ENCODE results near the gene EHD4. TPM values are rescaled to one million over a fixed set of nuclear protein-coding genes. Genes with fewer than 3 reads are reported as not detected.

The EHD4 gene
- total RNA-seq, 1 donor from 2014 or later = 20.9 TPM

GRCh38 chr15:41933326-41933725 is 39.0 kb downstream of the EHD4 start:
- Mint-ChIP-seq H3K4me3 (ENCODE audit: unreplicated experiment) (no peak overlapping the region), H3K4me1 (ENCODE audit: unreplicated experiment) (peaks cover 77% of the 10 kb centered on the region), H3K27ac (ENCODE audit: unreplicated experiment) (no peak overlapping the region)

GRCh38 chr15:41932511-41933289 is 39.7 kb downstream of the EHD4 start:
- Mint-ChIP-seq H3K9me3 (ENCODE audit: unreplicated experiment) (no peaks in the 10 kb centered on the region), H3K36me3 (ENCODE audit: unreplicated experiment) (peaks cover 9% of the 10 kb centered on the region), H3K27me3 (ENCODE audit: unreplicated experiment) (no peaks in the 10 kb centered on the region), H3K27ac (ENCODE audit: unreplicated experiment) (no peak overlapping the region), H3K4me1 (ENCODE audit: unreplicated experiment) (peaks cover 83% of the 10 kb centered on the region), H3K4me3 (ENCODE audit: unreplicated experiment) (no peak overlapping the region)
- TF ChIP-seq, protein P1, sequence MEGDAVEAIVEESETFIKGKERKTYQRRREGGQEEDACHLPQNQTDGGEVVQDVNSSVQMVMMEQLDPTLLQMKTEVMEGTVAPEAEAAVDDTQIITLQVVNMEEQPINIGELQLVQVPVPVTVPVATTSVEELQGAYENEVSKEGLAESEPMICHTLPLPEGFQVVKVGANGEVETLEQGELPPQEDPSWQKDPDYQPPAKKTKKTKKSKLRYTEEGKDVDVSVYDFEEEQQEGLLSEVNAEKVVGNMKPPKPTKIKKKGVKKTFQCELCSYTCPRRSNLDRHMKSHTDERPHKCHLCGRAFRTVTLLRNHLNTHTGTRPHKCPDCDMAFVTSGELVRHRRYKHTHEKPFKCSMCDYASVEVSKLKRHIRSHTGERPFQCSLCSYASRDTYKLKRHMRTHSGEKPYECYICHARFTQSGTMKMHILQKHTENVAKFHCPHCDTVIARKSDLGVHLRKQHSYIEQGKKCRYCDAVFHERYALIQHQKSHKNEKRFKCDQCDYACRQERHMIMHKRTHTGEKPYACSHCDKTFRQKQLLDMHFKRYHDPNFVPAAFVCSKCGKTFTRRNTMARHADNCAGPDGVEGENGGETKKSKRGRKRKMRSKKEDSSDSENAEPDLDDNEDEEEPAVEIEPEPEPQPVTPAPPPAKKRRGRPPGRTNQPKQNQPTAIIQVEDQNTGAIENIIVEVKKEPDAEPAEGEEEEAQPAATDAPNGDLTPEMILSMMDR (IDR thresholded peaks at IDR 0.05) = no peak
- DNase-seq (ENCODE audit: extremely low spot score, unreplicated experiment) = no peak

More at GRCh38 chr15:41933326-41933725, 39.0 kb downstream of the EHD4 start:
- TF ChIP-seq, protein P1 (IDR thresholded peaks at IDR 0.05) = no peak
- H3K27me3 Mint-ChIP-seq (ENCODE audit: unreplicated experiment) = no peaks in the 10 kb centered on the region
- no peak for DNase-seq (ENCODE audit: extremely low spot score, unreplicated experiment)
- no peaks in the 10 kb centered on the region for H3K9me3 Mint-ChIP-seq (ENCODE audit: unreplicated experiment)
- H3K36me3 Mint-ChIP-seq (ENCODE audit: unreplicated experiment) = peaks cover 9% of the 10 kb centered on the region

DNA sequence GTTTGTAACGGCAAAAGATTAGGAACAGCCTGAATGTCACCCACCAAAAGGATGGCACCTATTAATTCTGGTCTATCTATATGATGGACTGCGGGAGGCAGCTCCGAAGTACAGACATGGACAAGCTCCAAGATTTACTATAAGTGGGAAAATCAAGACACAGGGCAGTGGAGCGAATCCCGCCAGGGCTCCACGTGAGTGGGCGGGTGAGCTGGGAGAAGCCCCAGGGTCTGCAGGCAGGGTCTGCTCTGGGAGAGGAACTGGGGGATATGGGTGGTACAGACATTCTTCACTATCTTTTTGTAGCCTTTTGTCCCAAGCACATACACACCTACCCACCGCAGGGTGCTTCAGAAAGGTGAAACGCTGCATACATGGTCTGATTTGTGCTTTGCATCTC is 40.3 kb downstream of the EHD4 start:
- TF ChIP-seq, protein P1 (IDR thresholded peaks at IDR 0.05) = no peak
- Mint-ChIP-seq H3K27ac (ENCODE audit: unreplicated experiment) (no peak overlapping the region), H3K4me1 (ENCODE audit: unreplicated experiment) (peaks cover 84% of the 10 kb centered on the region), H3K4me3 (ENCODE audit: unreplicated experiment) (no peak overlapping the region), H3K27me3 (ENCODE audit: unreplicated experiment) (no peaks in the 10 kb centered on the region), H3K9me3 (ENCODE audit: unreplicated experiment) (no peaks in the 10 kb centered on the region), H3K36me3 (ENCODE audit: unreplicated experiment) (peaks cover 12% of the 10 kb centered on the region)
- no peak for DNase-seq (ENCODE audit: extremely low spot score, unreplicated experiment)

- no peaks in the 10 kb centered on the region for H3K27me3 Mint-ChIP-seq (ENCODE audit: unreplicated experiment)
- DNase-seq (ENCODE audit: extremely low spot score, unreplicated experiment) = no peak
- H3K4me3 Mint-ChIP-seq (ENCODE audit: unreplicated experiment) = no peak overlapping the region
- no peak overlapping the region for H3K27ac Mint-ChIP-seq (ENCODE audit: unreplicated experiment)
- H3K9me3 Mint-ChIP-seq (ENCODE audit: unreplicated experiment) = no peaks in the 10 kb centered on the region
- H3K36me3 Mint-ChIP-seq (ENCODE audit: unreplicated experiment) = peaks cover 13% of the 10 kb centered on the region
- TF ChIP-seq, protein P1 (IDR thresholded peaks at IDR 0.05) = no peak
- peaks cover 83% of the 10 kb centered on the region for H3K4me1 Mint-ChIP-seq (ENCODE audit: unreplicated experiment)
Measured at GRCh38 chr15:41930867-41931222, 41.5 kb downstream of the EHD4 start.

DNA sequence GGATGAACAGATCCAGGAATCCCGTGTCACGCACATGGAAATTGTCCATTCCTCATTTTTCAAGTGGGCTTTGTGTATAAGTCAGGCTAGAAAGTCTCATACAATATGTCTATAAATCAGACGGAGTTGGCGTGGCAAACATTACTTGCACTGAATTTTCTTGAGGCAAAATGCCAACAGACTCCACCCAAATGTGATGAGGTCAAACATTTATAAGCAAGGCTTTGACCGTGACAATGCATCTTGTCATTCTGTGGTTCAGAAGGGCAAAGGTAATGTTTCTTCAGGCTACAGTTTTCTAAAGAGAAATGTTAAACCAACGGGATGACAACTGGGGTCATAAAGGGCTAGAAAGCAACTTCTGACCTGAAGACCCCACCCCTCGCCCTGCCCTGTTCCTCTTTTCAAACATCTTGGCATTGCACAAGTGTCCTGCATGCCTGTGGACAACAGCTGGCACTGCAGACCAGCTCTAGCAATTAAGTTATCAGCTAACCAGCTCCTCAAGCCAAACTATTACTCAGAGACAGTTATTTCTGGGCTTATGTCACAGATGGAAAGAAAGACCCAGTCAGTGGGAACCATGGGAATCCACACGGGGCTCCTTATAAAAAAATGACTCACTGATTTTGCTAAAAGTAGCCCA is 42.0 kb downstream of the EHD4 start:
- Mint-ChIP-seq H3K4me3 (ENCODE audit: unreplicated experiment) (no peak overlapping the region), H3K36me3 (ENCODE audit: unreplicated experiment) (peaks cover 11% of the 10 kb centered on the region)
- TF ChIP-seq, protein P1 (IDR thresholded peaks at IDR 0.05) = peak; percentile 27

More for the DNA sequence above, 42.0 kb downstream of the EHD4 start:
- Mint-ChIP-seq H3K27ac (ENCODE audit: unreplicated experiment) (peak overlapping the region; percentile 2), H3K4me1 (ENCODE audit: unreplicated experiment) (peaks cover 82% of the 10 kb centered on the region), H3K27me3 (ENCODE audit: unreplicated experiment) (no peaks in the 10 kb centered on the region), H3K9me3 (ENCODE audit: unreplicated experiment) (no peaks in the 10 kb centered on the region)
- DNase-seq (ENCODE audit: extremely low spot score, unreplicated experiment) = no peak

Measured in osteocyte (in vitro differentiated cells).